LNCAP (cell line): ENCODE results near the gene DMD.

Experiments used
- CTCF ChIP-seq: fragments of 450-650 bp; IDR thresholded peaks from 2 replicates; pipeline ENCODE4 v1.5.1; 2017; ENCODE audit warnings: mild to moderate bottlenecking

The DMD gene

DNA sequence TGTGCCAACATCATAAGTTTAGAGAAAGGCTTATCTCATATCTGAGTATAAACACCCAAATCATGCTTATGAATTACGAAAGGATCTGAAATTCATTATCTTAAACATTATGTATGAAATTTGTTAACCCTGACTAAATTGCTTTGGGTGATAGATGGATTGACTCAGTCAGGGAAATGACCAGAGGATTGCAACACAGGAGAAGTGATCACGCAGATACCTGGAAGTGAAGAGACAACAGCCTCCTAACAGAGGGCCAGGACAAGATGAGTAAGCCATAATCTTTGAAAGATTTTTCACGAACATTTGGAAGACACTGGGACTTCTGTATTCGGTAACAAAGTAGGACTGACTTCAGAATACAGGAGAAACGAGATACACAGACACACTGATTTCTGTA is 363.4 kb downstream of the DMD start:
- no peak for TF ChIP-seq CTCF

DNA sequence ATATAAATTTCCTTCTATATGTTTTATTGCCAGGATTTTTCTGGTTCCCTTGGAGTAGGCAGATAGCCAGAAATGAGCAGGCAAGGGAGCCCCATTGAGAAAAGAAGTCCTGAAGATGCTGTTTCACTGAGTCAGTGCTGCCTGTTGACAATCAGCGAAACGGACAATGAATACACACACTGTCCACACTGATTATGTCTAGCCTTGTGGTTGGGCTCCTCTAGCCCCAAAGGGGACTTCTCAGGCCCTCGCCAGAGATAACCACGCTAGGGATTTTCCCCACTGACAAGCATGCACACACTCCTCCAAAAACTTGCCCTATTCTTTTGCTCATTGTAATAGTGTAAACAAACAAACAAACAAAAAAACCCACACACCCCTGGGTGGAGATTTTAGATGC is 369.3 kb downstream of the DMD start:
- no peak for TF ChIP-seq CTCF

- TF ChIP-seq CTCF = no peak
Observed at GRCh38 chrX:32839781-32840180, 371.6 kb downstream of the DMD start.

DNA sequence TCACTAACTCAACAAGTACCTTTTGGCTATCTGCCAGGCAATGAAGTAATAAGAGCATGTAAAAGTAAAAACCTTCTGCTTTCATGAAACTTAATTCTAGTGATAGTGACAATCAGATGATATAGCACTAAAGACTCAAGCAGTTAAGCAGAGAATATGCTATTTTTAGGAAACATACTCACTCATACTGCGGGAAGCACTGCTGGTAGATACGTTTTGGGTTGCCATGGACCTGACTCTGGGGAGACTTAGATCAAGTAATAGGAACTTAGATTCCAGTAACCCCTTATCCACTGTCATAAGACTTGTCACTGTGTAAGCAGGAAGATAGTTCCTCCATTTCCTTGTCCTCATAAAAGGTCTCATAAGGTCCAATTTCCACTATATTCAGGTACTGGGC is 386.3 kb downstream of the DMD start:
- no peak for TF ChIP-seq CTCF

GRCh38 chrX:32804034-32804433 is 407.3 kb downstream of the DMD start:
- no peak for TF ChIP-seq CTCF

- no peak for TF ChIP-seq CTCF
Observed at GRCh38 chrX:32798990-32799389, 412.4 kb downstream of the DMD start.

DNA sequence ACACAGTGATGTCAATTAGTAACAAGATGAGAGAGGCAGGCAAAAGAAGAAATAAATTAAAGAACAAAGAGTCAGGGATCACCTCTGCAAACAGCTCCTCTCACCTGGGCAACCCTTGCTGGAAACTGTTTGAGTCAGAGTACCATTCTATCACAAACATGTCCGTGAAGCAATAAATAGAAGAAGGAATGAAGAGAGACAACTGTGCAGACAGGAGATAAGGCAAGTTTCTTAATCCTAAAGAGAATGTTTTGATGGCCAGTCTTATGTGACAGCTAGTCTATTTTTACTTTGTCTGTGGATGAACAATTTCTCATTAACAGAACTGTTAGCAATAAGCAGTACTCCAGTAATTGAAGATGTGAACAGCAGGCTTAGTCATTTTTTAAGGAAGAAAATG is 422.4 kb downstream of the DMD start:
- TF ChIP-seq CTCF = no peak

DNA sequence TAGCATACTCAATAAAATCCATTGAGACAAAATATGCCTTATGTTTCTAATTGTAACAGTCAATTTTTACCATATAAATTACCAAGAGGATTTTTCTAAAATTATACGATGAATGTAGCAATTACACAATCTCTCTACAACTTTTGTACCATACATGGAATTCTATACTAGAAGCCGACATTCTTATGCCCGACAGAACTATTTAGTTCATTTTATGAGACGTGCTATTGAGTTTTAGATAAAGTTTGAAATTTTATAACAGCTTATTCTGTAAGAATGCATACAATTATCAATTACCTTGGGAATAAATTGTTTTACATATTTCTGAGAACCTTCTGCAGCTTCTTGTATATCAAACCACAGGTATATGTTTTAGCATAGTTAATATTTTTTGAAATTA is 431.2 kb downstream of the DMD start:
- TF ChIP-seq CTCF = no peak
